Gastrocnemius medialis (tissue), 4 donors: ENCODE results near the gene SLC35E2B.

ENCODE experiments used
- POLR2A ChIP-seq, 2 donors: fragments of 450-650 bp; IDR thresholded peaks; one replicate each; pipeline ENCODE4 v1.6.1; 2017; ENCODE audit warnings: antibody characterized with exemption in 2 of 2, mild to moderate bottlenecking in 2 of 2, moderate library complexity in 2 of 2
- TF ChIP-seq, protein P1 (sequence below), 5 experiments: fragments of 450-650 bp in 3 of 5; fragments of 200-600 bp in 2 of 5; sonication (generic) in 2 of 5; IDR thresholded peaks in 4 of 5; conservative IDR thresholded peaks in 1 of 5; 1 replicate in 4 of 5; 2 replicates in 1 of 5; pipeline ENCODE4 v1.5.1; 2016 to 2019; ENCODE audit warnings: antibody characterized with exemption in 5 of 5, mild to moderate bottlenecking in 3 of 5, moderate library complexity in 3 of 5

DNA sequence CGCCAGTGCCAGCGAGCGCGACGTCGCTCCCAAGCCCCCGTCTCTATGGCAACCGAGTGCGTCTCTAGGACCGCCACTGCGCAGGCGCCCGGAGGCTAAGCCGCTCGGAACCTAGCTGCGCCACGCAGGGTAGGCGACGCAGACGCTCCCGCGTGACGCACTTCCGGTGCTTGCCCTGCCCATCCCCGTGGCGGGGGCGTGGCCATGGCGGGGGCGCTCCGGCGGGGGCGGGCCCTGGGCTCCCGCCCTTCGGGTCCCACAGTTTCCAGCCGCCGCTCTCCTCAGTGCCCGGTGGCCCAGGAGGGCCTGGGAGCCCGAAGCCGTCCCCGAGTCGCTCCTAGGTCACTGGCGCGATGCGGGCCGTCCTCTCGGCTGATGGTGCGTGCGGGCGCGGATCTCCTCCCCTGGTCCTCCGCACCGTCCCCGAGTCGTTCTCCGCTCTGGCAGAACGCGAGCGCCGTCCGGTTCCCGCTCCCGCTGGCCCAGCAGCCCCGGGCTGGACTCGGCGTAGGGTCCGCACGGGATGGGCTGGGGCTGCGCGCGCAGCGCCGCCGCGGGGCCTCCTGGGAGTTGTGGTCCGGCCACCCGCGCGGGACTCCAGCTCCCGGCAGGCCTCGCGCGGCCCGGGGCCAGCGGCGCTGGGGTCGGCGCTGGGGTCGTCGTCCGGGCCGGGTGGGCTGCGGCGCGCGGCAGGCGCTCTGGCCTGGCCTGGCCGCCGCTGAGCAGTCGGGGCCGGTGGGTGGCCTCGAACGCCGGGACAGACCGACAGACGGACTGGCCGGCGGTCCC is 77.1 kb downstream of the SLC35E2B start, which contains the start of gene MIB2:
- TF ChIP-seq, protein P1, sequence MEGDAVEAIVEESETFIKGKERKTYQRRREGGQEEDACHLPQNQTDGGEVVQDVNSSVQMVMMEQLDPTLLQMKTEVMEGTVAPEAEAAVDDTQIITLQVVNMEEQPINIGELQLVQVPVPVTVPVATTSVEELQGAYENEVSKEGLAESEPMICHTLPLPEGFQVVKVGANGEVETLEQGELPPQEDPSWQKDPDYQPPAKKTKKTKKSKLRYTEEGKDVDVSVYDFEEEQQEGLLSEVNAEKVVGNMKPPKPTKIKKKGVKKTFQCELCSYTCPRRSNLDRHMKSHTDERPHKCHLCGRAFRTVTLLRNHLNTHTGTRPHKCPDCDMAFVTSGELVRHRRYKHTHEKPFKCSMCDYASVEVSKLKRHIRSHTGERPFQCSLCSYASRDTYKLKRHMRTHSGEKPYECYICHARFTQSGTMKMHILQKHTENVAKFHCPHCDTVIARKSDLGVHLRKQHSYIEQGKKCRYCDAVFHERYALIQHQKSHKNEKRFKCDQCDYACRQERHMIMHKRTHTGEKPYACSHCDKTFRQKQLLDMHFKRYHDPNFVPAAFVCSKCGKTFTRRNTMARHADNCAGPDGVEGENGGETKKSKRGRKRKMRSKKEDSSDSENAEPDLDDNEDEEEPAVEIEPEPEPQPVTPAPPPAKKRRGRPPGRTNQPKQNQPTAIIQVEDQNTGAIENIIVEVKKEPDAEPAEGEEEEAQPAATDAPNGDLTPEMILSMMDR (IDR thresholded peaks at IDR 0.05 in 4 of 5, conservative IDR thresholded peaks at IDR 0.05 in 1 of 5): peak in 1 of 5 experiments; percentile 16
- peak; percentile 86 to 90 for TF ChIP-seq POLR2A (IDR thresholded peaks at IDR 0.05)
